Keratinocyte (primary cell): ENCODE data around the gene KDM4B. TPM values are rescaled to one million over a fixed set of nuclear protein-coding genes. Genes with fewer than 3 reads are reported as not detected.

Source experiments
- DNase-seq: peaks from one replicate; pipeline ENCODE4 v3.0.0-alpha.2; 2011; ENCODE audit warnings: low read depth, missing footprints, low spot score
- FAIRE-seq: peaks from 2 replicates; lab custom pipeline; 2011; peaks lifted over from hg19 to GRCh38; lab: Jason Lieb, UNC
- H2AFZ ChIP-seq: 2 replicates; pipeline ENCODE4 v1.6.0; 2012; ENCODE audit warnings: low read length, control low read depth, inconsistent platforms; ENCODE audit not compliant: control insufficient read depth
- H3K27ac ChIP-seq: 2 replicates; pipeline ENCODE4 v1.5.1; 2011; ENCODE audit warnings: low read length; ENCODE audit not compliant: control insufficient read depth, insufficient read depth
- H3K27me3 ChIP-seq: 3 replicates; pipeline ENCODE4 v1.6.0; 2011; ENCODE audit warnings: low read length; ENCODE audit not compliant: control insufficient read depth, insufficient read depth; ENCODE audit errors: extremely low read depth
- H3K36me3 ChIP-seq, 2 experiments: 2 replicates in 1 of 2; 3 replicates in 1 of 2; pipeline ENCODE4 v1.5.1; 2011; ENCODE audit warnings: low read length in 2 of 2, mild to moderate bottlenecking in 1 of 2; ENCODE audit not compliant: control insufficient read depth in 2 of 2, insufficient read depth in 2 of 2; ENCODE audit errors: extremely low read depth in 1 of 2
- H3K4me1 ChIP-seq: 3 replicates; pipeline ENCODE4 v1.5.1; 2011; ENCODE audit warnings: low read length; ENCODE audit not compliant: control insufficient read depth, insufficient read depth; ENCODE audit errors: extremely low read depth
- H3K4me2 ChIP-seq: 3 replicates; pipeline ENCODE4 v1.6.0; 2011; ENCODE audit warnings: low read depth, low read length; ENCODE audit not compliant: control insufficient read depth, insufficient read depth; ENCODE audit errors: extremely low read depth
- H3K4me3 ChIP-seq, 3 experiments: fragments of 200-600 bp in 1 of 3; sonication (generic) in 1 of 3; 2 replicates in 2 of 3; 3 replicates in 1 of 3; pipeline ENCODE4 v1.5.1; 2011 to 2016; ENCODE audit warnings: low read length in 3 of 3, mild to moderate bottlenecking in 3 of 3, control low read depth in 2 of 3, inconsistent platforms in 1 of 3, low read depth in 1 of 3, mixed read lengths in 1 of 3, mixed run types in 1 of 3, moderate library complexity in 1 of 3; ENCODE audit not compliant: control insufficient read depth in 2 of 3, insufficient read depth in 2 of 3; ENCODE audit errors: extremely low read depth in 1 of 3
- H3K79me2 ChIP-seq: 2 replicates; pipeline ENCODE4 v1.6.0; 2012; ENCODE audit warnings: low read length; ENCODE audit not compliant: control insufficient read depth, insufficient read depth
- H3K9ac ChIP-seq: 3 replicates; pipeline ENCODE4 v1.6.0; 2011; ENCODE audit warnings: low read length; ENCODE audit not compliant: control insufficient read depth, insufficient read depth; ENCODE audit errors: extremely low read depth
- H3K9me1 ChIP-seq: 3 replicates; pipeline ENCODE4 v1.6.0; 2011; ENCODE audit warnings: low read length; ENCODE audit not compliant: control insufficient read depth, insufficient read depth; ENCODE audit errors: extremely low read depth
- H3K9me3 ChIP-seq: 2 replicates; pipeline ENCODE4 v1.5.1; 2012; ENCODE audit warnings: low read depth, low read length; ENCODE audit not compliant: control insufficient read depth
- H4K20me1 ChIP-seq: 3 replicates; pipeline ENCODE4 v1.6.0; 2011; ENCODE audit warnings: low read length; ENCODE audit not compliant: control insufficient read depth, insufficient read depth; ENCODE audit errors: extremely low read depth
- EZH2 ChIP-seq: IDR thresholded peaks from one replicate; pipeline ENCODE4 v1.6.1; 2012; ENCODE audit warnings: inconsistent platforms, mild to moderate bottlenecking, low read length, moderate library complexity
- dilution Hi-C: fragments of 300-500 bp; cut with MboI; formaldehyde crosslinking; loops from one replicate; pipeline ENCODE4 v1.7.0; 2020; ENCODE audit warnings: low sequenced_read_pairs; ENCODE audit not compliant: extremely low pct_ligation_motif_present
- polyA plus RNA-seq, 5 experiments: library from polyadenylated mRNA; depleted of rRNA in 3 of 5; stranded (reverse) in 3 of 5; stranded (forward) in 1 of 5; unstranded in 1 of 5; fragments of >200 nt; gene quantifications; 1 replicate in 1 of 5; 2 replicates in 3 of 5; 3 replicates in 1 of 5; pipeline versions ENCODE4 v1.2.1 to v1.2.3, GENCODE V29; 2011 to 2012; ENCODE audit warnings: missing spikeins in 2 of 5, low read depth in 1 of 5, low replicate concordance in 1 of 5
- TF ChIP-seq, protein P1 (sequence below), 3 experiments: IDR thresholded peaks in 1 of 3; conservative IDR thresholded peaks in 1 of 3; optimal IDR thresholded peaks in 1 of 3; 2 replicates in 2 of 3; 3 replicates in 1 of 3; pipeline versions ENCODE3 to v1.5.1; 2011; ENCODE audit warnings: low read length in 3 of 3, mild to moderate bottlenecking in 3 of 3, moderate library complexity in 2 of 3, control low read depth in 1 of 3, inconsistent platforms in 1 of 3; ENCODE audit not compliant: insufficient read depth in 2 of 3; ENCODE audit errors: extremely low read depth in 1 of 3

The KDM4B gene
- polyA plus RNA-seq, 1 donor (not counting 4 experiments of a cell fraction or from before 2014, with no cell fraction given): 6.2 TPM

DNA sequence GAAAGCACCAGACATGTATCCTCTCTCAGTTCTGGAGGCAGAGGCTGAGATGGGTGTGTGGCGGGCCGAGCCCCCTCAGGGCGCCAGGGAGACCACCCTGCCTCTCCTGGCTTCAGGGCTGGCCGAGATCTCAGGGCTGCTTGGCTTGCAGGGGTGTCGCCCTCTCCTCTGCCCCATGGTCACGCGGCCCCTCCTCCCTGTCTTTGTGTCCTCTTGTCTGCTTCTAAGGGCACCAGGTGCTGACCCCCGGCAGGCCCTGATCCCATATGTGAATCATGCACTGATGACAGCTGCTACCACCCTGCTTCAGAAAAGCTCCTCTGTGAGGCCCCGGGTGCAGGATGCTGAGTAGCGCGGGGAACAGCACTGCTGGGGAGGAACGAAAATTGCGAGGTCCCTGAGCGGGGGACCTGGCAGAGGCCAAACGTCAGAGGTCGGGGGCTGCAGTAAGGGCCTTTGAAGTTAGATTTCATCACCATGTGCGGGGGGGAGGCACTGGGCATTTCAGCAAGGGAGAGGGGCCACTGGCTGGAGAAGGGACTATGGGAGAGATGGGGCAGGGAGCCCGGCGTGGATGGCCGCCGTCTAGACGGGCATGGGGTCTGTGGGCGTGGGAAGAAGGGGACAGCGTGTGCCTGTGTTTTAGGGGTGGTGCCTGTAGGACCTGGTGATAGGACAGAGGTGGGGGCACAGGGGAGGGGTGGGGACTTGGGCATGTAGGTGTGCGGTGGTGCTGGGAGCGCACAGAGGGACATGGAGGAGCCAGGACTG, 125.2 kb downstream of the KDM4B start:
- Histone ChIP-seq H3K9ac (no peak overlapping the region), H3K27me3 (no peaks in the 10 kb centered on the region), H4K20me1 (no peaks in the 10 kb centered on the region), H3K27ac (no peak overlapping the region), H3K4me2 (no peak overlapping the region), H3K9me1 (no peaks in the 10 kb centered on the region), H3K36me3 (peaks cover 0 to 11% of the 10 kb centered on the region in 2 experiments), H2AFZ (no peak overlapping the region), H3K79me2 (no peaks in the 10 kb centered on the region), H3K4me1 (no peaks in the 10 kb centered on the region), H3K4me3 (no peak overlapping the region), H3K9me3 (peaks cover under 1% of the 10 kb centered on the region)
- FAIRE-seq (no peak), DNase-seq (no peak)
- TF ChIP-seq EZH2: no peak
- TF ChIP-seq, protein P1, sequence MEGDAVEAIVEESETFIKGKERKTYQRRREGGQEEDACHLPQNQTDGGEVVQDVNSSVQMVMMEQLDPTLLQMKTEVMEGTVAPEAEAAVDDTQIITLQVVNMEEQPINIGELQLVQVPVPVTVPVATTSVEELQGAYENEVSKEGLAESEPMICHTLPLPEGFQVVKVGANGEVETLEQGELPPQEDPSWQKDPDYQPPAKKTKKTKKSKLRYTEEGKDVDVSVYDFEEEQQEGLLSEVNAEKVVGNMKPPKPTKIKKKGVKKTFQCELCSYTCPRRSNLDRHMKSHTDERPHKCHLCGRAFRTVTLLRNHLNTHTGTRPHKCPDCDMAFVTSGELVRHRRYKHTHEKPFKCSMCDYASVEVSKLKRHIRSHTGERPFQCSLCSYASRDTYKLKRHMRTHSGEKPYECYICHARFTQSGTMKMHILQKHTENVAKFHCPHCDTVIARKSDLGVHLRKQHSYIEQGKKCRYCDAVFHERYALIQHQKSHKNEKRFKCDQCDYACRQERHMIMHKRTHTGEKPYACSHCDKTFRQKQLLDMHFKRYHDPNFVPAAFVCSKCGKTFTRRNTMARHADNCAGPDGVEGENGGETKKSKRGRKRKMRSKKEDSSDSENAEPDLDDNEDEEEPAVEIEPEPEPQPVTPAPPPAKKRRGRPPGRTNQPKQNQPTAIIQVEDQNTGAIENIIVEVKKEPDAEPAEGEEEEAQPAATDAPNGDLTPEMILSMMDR (optimal IDR thresholded peaks at IDR 0.05 in 1 of 3, IDR thresholded peaks at IDR 0.05 in 1 of 3, conservative IDR thresholded peaks at IDR 0.05 in 1 of 3; ENCODE audit: extremely low read depth in 1 of 3, insufficient read depth in 2 of 3, low read length in 3 of 3): no peak
- dilution Hi-C loops: no loop called here

- TF ChIP-seq, protein P1 (optimal IDR thresholded peaks at IDR 0.05 in 1 of 3, IDR thresholded peaks at IDR 0.05 in 1 of 3, conservative IDR thresholded peaks at IDR 0.05 in 1 of 3; ENCODE audit: extremely low read depth in 1 of 3, insufficient read depth in 2 of 3, low read length in 3 of 3): no peak
- no peak for TF ChIP-seq EZH2
- Histone ChIP-seq H3K27ac (no peak overlapping the region), H3K4me2 (no peak overlapping the region), H4K20me1 (no peaks in the 10 kb centered on the region), H2AFZ (no peak overlapping the region), H3K4me1 (no peaks in the 10 kb centered on the region), H3K9me3 (peaks cover 6% of the 10 kb centered on the region), H3K36me3 (peaks cover 0 to 12% of the 10 kb centered on the region in 2 experiments), H3K9ac (no peak overlapping the region), H3K79me2 (no peaks in the 10 kb centered on the region), H3K27me3 (no peaks in the 10 kb centered on the region), H3K9me1 (no peaks in the 10 kb centered on the region), H3K4me3 (no peak overlapping the region)
- no peak for DNase-seq
- dilution Hi-C loops: no loop called here
- FAIRE-seq: no peak
These were observed 126.1 kb downstream of the KDM4B start for GRCh38 chr19:5094768-5095567.
